ENCODE results near the gene SEPTIN5.
A peak's percentile ranks its signal among the peaks of the same experiment; 100 is the strongest.

SEPTIN5 gene

GRCh38 chr22:19714312-19715187 lies at the start of gene SEPTIN5:
Gene SEPTIN5 (plus strand): TSS chr22:19714503. CDS start chr22:19714589, 86 bp downstream.
- Histone ChIP-seq H3K4me1 (peaks cover 10% of the 10 kb centered on the region), H3K36me3 (replicated peaks) (peaks cover 2% of the 10 kb centered on the region; the same call in 1 of the 2 replicates), H3K9me3 (no peaks in the 10 kb centered on the region), H3K4me3 (peak within 1 kb of the TSS; percentile 40), H3K27me3 (ENCODE audit: low read depth) (no peaks in the 10 kb centered on the region)
- in situ Hi-C loops (cut with MboI; ENCODE audit: low sequenced_read_pairs): no loop called here
- peak in 1 of 2 experiments; percentile 49 for DNase-seq (ENCODE audit: low spot score in 2 of 2)

GRCh38 chr22:19664951-19665783 lies 49.1 kb upstream of the SEPTIN5 start:
- no peaks in the 10 kb centered on the region for H3K9me3 ChIP-seq
- H3K4me1 ChIP-seq: no peaks in the 10 kb centered on the region
- DNase-seq (ENCODE audit: low spot score in 2 of 2): no peak
- no peak overlapping the region for H3K4me3 ChIP-seq
- no peaks in the 10 kb centered on the region for H3K36me3 ChIP-seq (replicated peaks)
- no peaks in the 10 kb centered on the region for H3K27me3 ChIP-seq (ENCODE audit: low read depth)
- in situ Hi-C loops (cut with MboI; ENCODE audit: low sequenced_read_pairs): no loop called here

DNA sequence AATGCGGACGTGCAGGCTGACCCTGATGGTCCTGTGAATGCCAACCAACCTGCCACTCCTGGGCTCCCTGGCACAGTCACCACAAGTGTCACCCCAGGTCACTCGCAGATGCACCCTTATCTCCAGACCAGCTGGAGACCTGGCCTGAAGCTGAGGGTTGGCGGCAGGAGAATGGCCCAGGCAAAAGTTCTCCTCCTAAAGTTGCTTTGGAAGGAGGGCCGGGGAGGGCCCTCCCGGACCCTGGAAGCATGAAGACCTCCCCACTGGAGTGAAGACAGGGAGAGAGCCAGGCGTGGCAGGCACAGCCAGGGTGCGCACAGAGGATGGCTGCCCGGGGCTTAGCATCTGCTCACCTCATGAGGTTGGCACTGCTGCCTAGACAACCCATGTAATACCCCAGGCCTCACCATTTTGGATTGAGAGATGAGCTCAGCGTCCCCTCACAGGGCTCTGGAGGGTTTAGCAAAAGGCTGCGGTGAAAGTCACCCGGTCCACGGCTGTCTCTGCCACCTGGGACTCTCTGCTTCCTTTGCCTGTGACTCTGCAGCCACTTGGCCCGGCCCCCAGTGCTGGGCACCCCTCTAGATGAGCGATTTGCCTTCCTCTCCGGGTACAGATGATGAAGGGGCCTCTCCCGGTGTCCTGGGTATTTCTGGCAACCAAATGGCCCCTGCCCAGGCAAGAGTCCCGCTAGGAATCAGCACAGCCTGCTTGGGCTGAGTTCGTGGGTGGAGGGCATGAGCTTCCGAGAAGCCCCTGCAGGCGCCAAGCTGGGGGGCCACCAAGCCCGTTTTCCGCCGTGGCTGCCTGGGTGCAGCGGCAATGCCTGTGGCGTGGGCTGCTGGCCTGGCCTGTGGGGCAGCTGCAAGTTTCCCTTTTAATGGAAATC lies 48.3 kb upstream of the SEPTIN5 start:
- in situ Hi-C loops (cut with MboI; ENCODE audit: low sequenced_read_pairs): no loop called here

GRCh38 chr22:19666673-19667593 lies 47.4 kb upstream of the SEPTIN5 start:
- peaks cover 3% of the 10 kb centered on the region; the same call in 1 of the 2 replicates for H3K9me3 ChIP-seq
- no peaks in the 10 kb centered on the region for H3K4me1 ChIP-seq
- no peak overlapping the region for H3K4me3 ChIP-seq
- H3K27me3 ChIP-seq (ENCODE audit: low read depth): no peaks in the 10 kb centered on the region
- H3K36me3 ChIP-seq (replicated peaks): no peaks in the 10 kb centered on the region
- in situ Hi-C loops (cut with MboI; ENCODE audit: low sequenced_read_pairs): no loop called here
- DNase-seq (ENCODE audit: low spot score in 2 of 2): no peak

More for the DNA sequence above, 48.3 kb upstream of the SEPTIN5 start:
- Histone ChIP-seq H3K4me1 (no peaks in the 10 kb centered on the region), H3K9me3 (no peaks in the 10 kb centered on the region), H3K36me3 (replicated peaks) (no peaks in the 10 kb centered on the region), H3K27me3 (ENCODE audit: low read depth) (no peaks in the 10 kb centered on the region), H3K4me3 (no peak overlapping the region)
- no peak for DNase-seq (ENCODE audit: low spot score in 2 of 2)

DNA sequence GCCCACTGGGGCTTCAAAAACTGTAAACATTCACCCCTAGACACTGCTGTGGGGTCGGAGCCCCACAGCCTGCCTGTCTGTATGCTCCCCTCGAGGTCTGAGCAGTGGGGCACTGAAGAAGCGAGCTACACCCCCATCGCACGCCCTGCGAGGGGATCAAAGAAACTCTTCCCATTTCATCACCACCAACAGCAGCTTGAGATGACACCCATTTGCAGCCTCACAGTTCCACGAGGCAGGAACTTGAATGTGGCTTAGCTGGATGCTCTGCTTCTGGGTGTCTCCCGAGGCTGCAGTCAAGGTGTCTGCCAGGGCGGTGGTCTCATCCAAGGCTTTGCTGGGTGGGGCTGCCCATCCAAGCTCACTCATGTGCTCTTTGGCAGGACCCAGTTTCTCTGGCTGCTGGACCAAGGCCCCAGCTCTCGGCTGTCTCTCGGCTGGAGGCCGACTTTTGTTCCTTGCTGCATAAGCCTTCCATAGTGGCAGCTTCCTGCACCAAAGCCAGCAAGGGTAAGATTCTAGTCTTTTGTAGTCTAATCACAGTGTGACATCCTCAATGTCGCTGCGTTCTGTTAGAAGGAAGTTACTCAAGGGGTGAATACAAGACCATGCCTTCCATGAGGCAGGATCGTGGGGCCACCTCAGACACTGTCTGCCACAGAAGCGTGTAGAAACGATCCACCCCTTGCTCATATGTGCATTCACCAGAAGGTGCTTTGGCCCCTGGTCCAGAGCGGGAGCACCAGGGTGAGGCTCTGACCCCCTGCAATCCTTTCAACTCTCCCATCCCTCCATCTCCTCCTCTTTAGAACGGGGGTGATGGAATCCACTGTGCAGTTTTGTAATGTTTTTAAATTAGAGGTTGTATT lies 46.2 kb upstream of the SEPTIN5 start:
- in situ Hi-C loops (cut with MboI; ENCODE audit: low sequenced_read_pairs): no loop called here
- Histone ChIP-seq H3K36me3 (replicated peaks) (no peaks in the 10 kb centered on the region), H3K4me1 (no peaks in the 10 kb centered on the region), H3K9me3 (peaks cover 5% of the 10 kb centered on the region; the same call in 1 of the 2 replicates), H3K27me3 (ENCODE audit: low read depth) (no peaks in the 10 kb centered on the region), H3K4me3 (no peak overlapping the region)
- no peak for DNase-seq (ENCODE audit: low spot score in 2 of 2)

GRCh38 chr22:19668748-19669147 lies 45.6 kb upstream of the SEPTIN5 start:
- no peaks in the 10 kb centered on the region for H3K4me1 ChIP-seq
- no peaks in the 10 kb centered on the region for H3K27me3 ChIP-seq (ENCODE audit: low read depth)
- in situ Hi-C loops (cut with MboI; ENCODE audit: low sequenced_read_pairs): no loop called here
- H3K9me3 ChIP-seq: peaks cover 5% of the 10 kb centered on the region; the same call in 1 of the 2 replicates
- DNase-seq (ENCODE audit: low spot score in 2 of 2): no peak
- H3K36me3 ChIP-seq (replicated peaks): no peaks in the 10 kb centered on the region
- no peak overlapping the region for H3K4me3 ChIP-seq

GRCh38 chr22:19669570-19669969 lies 44.7 kb upstream of the SEPTIN5 start:
- Histone ChIP-seq H3K4me1 (no peaks in the 10 kb centered on the region), H3K27me3 (ENCODE audit: low read depth) (no peaks in the 10 kb centered on the region), H3K36me3 (replicated peaks) (no peaks in the 10 kb centered on the region), H3K4me3 (no peak overlapping the region), H3K9me3 (peaks cover 5% of the 10 kb centered on the region; the same call in 1 of the 2 replicates)
- no peak for DNase-seq (ENCODE audit: low spot score in 2 of 2)
- in situ Hi-C loops (cut with MboI; ENCODE audit: low sequenced_read_pairs): no loop called here

DNA sequence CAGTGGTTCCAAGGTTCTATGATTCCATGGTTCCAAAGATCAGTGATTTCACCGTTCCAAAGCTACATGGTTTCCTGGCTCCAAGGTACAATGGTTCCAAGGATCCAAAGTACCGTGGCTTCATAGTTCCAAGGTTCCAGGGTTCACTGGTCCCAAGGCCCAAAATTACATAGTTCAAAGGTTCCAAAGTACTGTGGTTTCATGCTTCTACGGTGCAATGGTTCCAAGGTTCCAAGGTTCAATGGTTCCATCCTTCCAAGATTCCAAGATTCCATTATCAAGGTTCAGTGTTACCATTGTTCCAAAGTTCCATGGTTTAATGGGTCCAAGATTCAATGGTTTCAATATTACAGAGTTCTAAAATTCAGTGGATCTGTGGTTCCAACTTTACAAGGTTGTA lies 43.0 kb upstream of the SEPTIN5 start:
- Histone ChIP-seq H3K36me3 (replicated peaks) (no peaks in the 10 kb centered on the region), H3K27me3 (ENCODE audit: low read depth) (no peaks in the 10 kb centered on the region; the same call in 1 of the 2 replicates), H3K4me1 (no peaks in the 10 kb centered on the region), H3K9me3 (peaks cover 5% of the 10 kb centered on the region; the same call in 1 of the 2 replicates), H3K4me3 (no peak overlapping the region)
- in situ Hi-C loops (cut with MboI; ENCODE audit: low sequenced_read_pairs): no loop called here
- DNase-seq (ENCODE audit: low spot score in 2 of 2): no peak

DNA sequence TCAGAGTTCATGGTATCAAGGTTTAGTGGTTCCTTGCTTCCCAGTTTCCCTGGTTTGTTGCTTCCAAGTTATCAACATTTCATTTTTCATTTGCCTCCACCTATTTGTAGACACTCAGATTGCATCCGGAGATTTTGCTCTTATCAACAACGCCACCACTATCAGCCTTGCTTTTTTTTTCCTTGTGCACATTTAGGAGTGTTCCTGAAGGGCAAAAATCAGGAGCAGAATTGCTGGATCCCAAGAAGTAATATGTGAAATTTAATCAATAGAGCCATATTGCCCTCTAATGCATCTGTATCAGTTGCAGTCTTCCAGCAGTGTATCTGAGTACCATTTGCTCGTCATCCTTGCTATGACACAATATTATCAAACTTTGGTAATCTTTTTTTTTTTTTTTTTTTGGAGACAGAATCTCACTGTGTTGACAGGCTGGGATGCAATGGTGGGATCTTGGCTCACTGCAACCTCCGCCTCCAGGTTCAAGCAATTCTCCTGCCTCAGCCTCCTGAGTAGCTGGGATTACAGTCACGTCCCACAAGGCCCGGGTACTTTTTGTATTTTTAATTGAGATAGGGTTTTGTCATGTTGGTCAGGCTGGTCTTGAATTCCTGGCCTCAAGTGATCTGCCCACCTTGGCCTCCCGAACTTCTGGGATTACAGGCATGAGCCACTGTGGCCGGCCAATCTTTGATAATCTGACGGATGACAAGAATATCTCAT lies 42.1 kb upstream of the SEPTIN5 start:
- Histone ChIP-seq H3K4me1 (no peaks in the 10 kb centered on the region), H3K36me3 (replicated peaks) (no peaks in the 10 kb centered on the region), H3K27me3 (ENCODE audit: low read depth) (no peaks in the 10 kb centered on the region; the same call in 1 of the 2 replicates), H3K9me3 (peaks cover 5% of the 10 kb centered on the region; the same call in 1 of the 2 replicates), H3K4me3 (no peak overlapping the region)
- DNase-seq (ENCODE audit: low spot score in 2 of 2): no peak
- in situ Hi-C loops (cut with MboI; ENCODE audit: low sequenced_read_pairs): no loop called here

DNA sequence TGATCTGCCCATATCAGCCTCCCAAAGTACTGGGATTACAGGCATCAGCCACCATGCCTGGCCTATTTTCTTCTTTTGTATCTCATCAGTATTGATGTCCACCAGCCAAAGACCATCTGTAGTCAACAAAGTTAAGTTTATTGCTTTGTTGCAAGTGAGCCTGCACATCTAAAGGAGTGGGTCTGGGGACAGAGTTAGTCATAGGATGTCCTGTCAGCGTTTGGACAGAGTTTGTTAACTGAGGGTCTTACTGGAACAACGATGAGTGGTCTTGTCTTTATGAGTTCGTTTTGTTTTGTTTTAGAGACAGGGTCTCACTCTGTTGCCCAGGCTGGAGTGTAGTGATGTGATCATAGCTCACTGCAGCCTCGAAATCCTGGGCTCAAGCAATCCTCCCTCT lies 40.6 kb upstream of the SEPTIN5 start:
- Histone ChIP-seq H3K4me1 (no peaks in the 10 kb centered on the region), H3K4me3 (no peak overlapping the region), H3K9me3 (peaks cover 5% of the 10 kb centered on the region; the same call in 1 of the 2 replicates), H3K36me3 (replicated peaks) (no peaks in the 10 kb centered on the region), H3K27me3 (ENCODE audit: low read depth) (no peaks in the 10 kb centered on the region; the same call in 1 of the 2 replicates)
- in situ Hi-C loops (cut with MboI; ENCODE audit: low sequenced_read_pairs): no loop called here
- no peak for DNase-seq (ENCODE audit: low spot score in 2 of 2)

All from HAP-1 (cell line).